A549 (cell line): ENCODE measurements around the gene FAM9C. TPM values are rescaled to one million over a fixed set of nuclear protein-coding genes. Genes with fewer than 3 reads are reported as not detected.
A peak's percentile ranks its signal among the peaks of the same experiment; 100 is the strongest.

Experiments used
- ATAC-seq, 2 experiments: fragments of 200-7000 bp in 1 of 2; fragments of >200 bp in 1 of 2; cut with Nextera tagmentation in 1 of 2; cut with Tn5 transposase in 1 of 2; 3 replicates each; pipeline versions ENCODE4 v1.8.0 to v1.9.1; 2018 to 2020; ENCODE audit warnings: mild to moderate bottlenecking in 1 of 2, moderate library complexity in 1 of 2
- CTCF ChIA-PET: fragments of 300-600 bp; sonication (Branson Sonifier 250); formaldehyde crosslinking; extraction: SDS; loops from one replicate; lab custom pipeline; 2021; ENCODE audit warnings: antibody characterized with exemption, inconsistent platforms; lab: Yijun Ruan, JAX
- POLR2A ChIA-PET: fragments of 350-600 bp; formaldehyde crosslinking; extraction: SDS; loops from one replicate; lab custom pipeline; 2021; ENCODE audit warnings: antibody characterized with exemption, inconsistent platforms; lab: Yijun Ruan, JAX
- DNase-seq, 2 experiments: peaks; one replicate each; pipeline versions ENCODE4 v3.0.0 to v3.0.0-alpha.2; 2011 to 2016; ENCODE audit warnings: low read depth in 1 of 2, low spot score in 1 of 2
- FAIRE-seq: peaks from 2 replicates; lab custom pipeline; 2011; peaks lifted over from hg19 to GRCh38; lab: Jason Lieb, UNC
- H3K27ac ChIP-seq, 2 experiments: fragments of >200 bp; sonication (Bioruptor Twin); formaldehyde crosslinking; 3 replicates each; pipeline ENCODE4 v1.5.1; 2016 to 2017
- H3K4me1 ChIP-seq: fragments of >200 bp; sonication (Bioruptor Twin); formaldehyde crosslinking; 3 replicates; pipeline ENCODE4 v1.6.1; 2016
- H3K4me2 ChIP-seq: fragments of >200 bp; sonication (Bioruptor Twin); formaldehyde crosslinking; 3 replicates; pipeline ENCODE4 v1.6.1; 2016
- H3K4me3 ChIP-seq: fragments of >200 bp; sonication (Bioruptor Twin); formaldehyde crosslinking; 3 replicates; pipeline ENCODE4 v1.5.1; 2016
- H3K9me3 ChIP-seq: fragments of >200 bp; sonication (Bioruptor Twin); formaldehyde crosslinking; 3 replicates; pipeline ENCODE4 v1.6.1; 2016
- CEBPB ChIP-seq, 2 experiments: fragments of >200 bp in 1 of 2; sonication (Bioruptor Twin) in 1 of 2; formaldehyde crosslinking in 1 of 2; IDR thresholded peaks; 2 replicates each; pipeline ENCODE4 v1.6.1; 2012 to 2016
- EHF ChIP-seq: fragments of 250-450 bp; sonication (Bioruptor Pico); IDR thresholded peaks from 2 replicates; pipeline ENCODE4 v1.5.0; 2020; ENCODE audit warnings: mild to moderate bottlenecking
- FOSB ChIP-seq: fragments of 250-450 bp; sonication (Bioruptor Pico); IDR thresholded peaks from 2 replicates; pipeline ENCODE4 v1.5.0; 2020; ENCODE audit warnings: mild to moderate bottlenecking, moderate library complexity
- HOXB5 ChIP-seq: fragments of 250-450 bp; sonication (Bioruptor Pico); IDR thresholded peaks from 2 replicates; pipeline ENCODE4 v1.5.0; 2020; ENCODE audit warnings: mild to moderate bottlenecking, moderate library complexity
- JUN ChIP-seq, 2 experiments: fragments of >200 bp; sonication (Bioruptor Twin); formaldehyde crosslinking; IDR thresholded peaks; 2 replicates in 1 of 2; 3 replicates in 1 of 2; pipeline ENCODE4 v1.6.1; 2016 to 2017
- KDM1A ChIP-seq: fragments of 200-600 bp; sonication (generic); IDR thresholded peaks from 2 replicates; pipeline ENCODE4 v1.6.1; 2016; ENCODE audit warnings: low read depth, mild to moderate bottlenecking
- MAFK ChIP-seq: fragments of 450-650 bp; IDR thresholded peaks from 2 replicates; pipeline ENCODE4 v1.6.1; 2014; ENCODE audit not compliant: partially characterized antibody
- NPAS2 ChIP-seq: fragments of 250-450 bp; sonication (Bioruptor Pico); IDR thresholded peaks from 2 replicates; pipeline ENCODE4 v1.8.0; 2022; ENCODE audit warnings: mild to moderate bottlenecking, moderate library complexity, borderline replicate concordance
- NR3C1 ChIP-seq: fragments of >200 bp; sonication (Bioruptor Twin); formaldehyde crosslinking; IDR thresholded peaks from 3 replicates; pipeline ENCODE4 v1.6.1; 2017
- POLR2A ChIP-seq: IDR thresholded peaks from 2 replicates; pipeline ENCODE4 v1.6.1; 2012; ENCODE audit warnings: mild to moderate bottlenecking, low read length
- RAD21 ChIP-seq, 2 experiments: fragments of >200 bp in 1 of 2; sonication (Bioruptor Twin) in 1 of 2; formaldehyde crosslinking in 1 of 2; IDR thresholded peaks in 1 of 2; conservative IDR thresholded peaks in 1 of 2; 2 replicates in 1 of 2; 3 replicates in 1 of 2; pipeline ENCODE4 v1.6.1; 2012 to 2018; ENCODE audit warnings: inconsistent platforms in 1 of 2
- RARB ChIP-seq: fragments of 250-450 bp; sonication (Bioruptor Pico); IDR thresholded peaks from 2 replicates; pipeline ENCODE4 v1.8.0; 2021; ENCODE audit warnings: mild to moderate bottlenecking, moderate library complexity
- RCOR1 ChIP-seq: fragments of 150-350 bp; IDR thresholded peaks from 2 replicates; pipeline ENCODE4 v1.6.1; 2014; ENCODE audit warnings: antibody characterized with exemption, low read length, low read depth
- TP53 ChIP-seq: fragments of 250-450 bp; sonication (Bioruptor Pico); IDR thresholded peaks from 2 replicates; pipeline ENCODE4 v1.5.0; 2021; ENCODE audit warnings: mild to moderate bottlenecking, moderate library complexity
- ZFP36 ChIP-seq: fragments of 450-650 bp; IDR thresholded peaks from 2 replicates; pipeline ENCODE4 v1.6.1; 2014; ENCODE audit warnings: borderline replicate concordance; ENCODE audit not compliant: partially characterized antibody
- ZSCAN20 ChIP-seq: fragments of 250-450 bp; sonication (Bioruptor Pico); IDR thresholded peaks from 2 replicates; pipeline ENCODE4 v1.8.0; 2022; ENCODE audit warnings: mild to moderate bottlenecking, moderate library complexity
- WGBS: methylation state at CpG from one replicate; pipeline ENCODE4 v1.1.6; 2017; ENCODE audit errors: missing lambda C conversion rate; 5-methylcytosine and 5-hydroxymethylcytosine counted together
- polyA plus RNA-seq, 4 experiments: library from polyadenylated mRNA; depleted of rRNA in 3 of 4; stranded (reverse); fragments of >200 nt; fragmentation: RNase III in 1 of 4; extraction: RNeasy Plus Mini Kit Qiagen cat#74134 plus additional on column Dnase treatment in 1 of 4; gene quantifications; 2 replicates in 3 of 4; 3 replicates in 1 of 4; pipeline ENCODE4 v1.2.3, GENCODE V29; 2011 to 2017
- TF ChIP-seq, protein P1 (sequence below): fragments of 200-600 bp; sonication (generic); IDR thresholded peaks from 2 replicates; pipeline ENCODE4 v1.6.1; 2016; ENCODE audit warnings: antibody characterized with exemption, mild to moderate bottlenecking, moderate library complexity

The FAM9C gene
- polyA plus RNA-seq, 2 of the 4 experiments (the other 2 are of a cell fraction), result 0.03 TPM; not detected in 1

DNA sequence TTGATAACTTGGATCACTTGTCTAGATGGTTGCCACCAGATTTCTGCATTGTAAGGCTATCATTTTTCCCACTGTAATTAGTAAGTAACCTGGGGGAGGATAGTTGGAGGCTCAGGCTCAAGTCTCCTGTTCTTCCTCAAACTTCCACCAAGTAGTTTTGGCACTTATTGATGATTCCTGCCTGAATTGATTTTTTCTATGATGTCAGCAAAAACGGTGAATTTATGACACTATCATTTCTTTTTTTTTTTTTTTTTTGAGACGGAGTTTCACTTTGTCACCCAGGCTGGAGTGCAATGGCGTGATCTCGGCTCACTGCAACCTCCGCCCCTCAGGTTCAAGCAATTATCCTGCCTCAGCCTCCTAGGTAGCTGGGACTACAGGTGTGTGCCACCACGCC is 57.1 kb downstream of the FAM9C start:
- TF ChIP-seq KDM1A (no peak), MAFK (peak; percentile 77)
- Histone ChIP-seq H3K4me3 (no peak overlapping the region), H3K4me2 (no peak overlapping the region), H3K27ac (peak overlapping the region; percentile 86 to 97), H3K4me1 (peaks cover 48% of the 10 kb centered on the region), H3K9me3 (peaks cover 5% of the 10 kb centered on the region; the same call in 1 of the 3 replicates)
- ATAC-seq (no peak), FAIRE-seq (no peak), DNase-seq (no peak)
- 86% methylated on average over 6 of the region's 6 CpGs for WGBS
- POLR2A ChIA-PET, result no interaction called here
- CTCF ChIA-PET, result interaction anchor here (1.1 to 1.6 kb wide), 2 partner anchors 40 to 73 kb away, joined by 3 read pairs; no protein-coding TSS in a partner anchor

DNA sequence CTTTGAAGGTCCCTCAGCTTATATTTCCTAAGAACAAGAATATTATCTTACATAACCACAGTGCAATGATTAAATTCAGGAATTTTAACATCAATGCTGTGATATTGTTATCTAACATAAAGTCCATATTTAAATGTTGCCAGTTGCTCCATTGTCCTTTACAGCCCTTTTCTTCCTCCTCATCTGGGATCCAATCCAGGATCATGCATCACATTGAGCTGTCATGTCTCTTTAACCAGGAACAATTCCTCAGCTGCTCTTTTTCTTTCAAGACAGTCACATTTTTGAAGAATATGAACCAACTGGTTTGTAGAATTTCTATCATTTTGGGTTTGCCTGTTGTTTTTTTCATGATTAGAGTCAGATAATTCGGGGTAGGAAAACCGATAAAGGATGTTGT is 57.5 kb downstream of the FAM9C start:
- Histone ChIP-seq H3K27ac (peak overlapping the region; percentile 86 to 97), H3K9me3 (peaks cover 5% of the 10 kb centered on the region; the same call in 1 of the 3 replicates), H3K4me3 (no peak overlapping the region), H3K4me2 (no peak overlapping the region), H3K4me1 (peaks cover 48% of the 10 kb centered on the region)
- no peak for ATAC-seq
- no peak for TF ChIP-seq RAD21 (conservative IDR thresholded peaks at IDR 0.05 in 1 of 2, IDR thresholded peaks at IDR 0.05 in 1 of 2)
- TF ChIP-seq POLR2A, result no peak
- no peak for TF ChIP-seq NPAS2 (CRISPR knock-in tag)
- TF ChIP-seq CEBPB (IDR thresholded peaks at IDR 0.05), result no peak
- TF ChIP-seq RCOR1, result no peak
- TF ChIP-seq TP53 (CRISPR knock-in tag), result no peak
- TF ChIP-seq HOXB5 (CRISPR knock-in tag), result no peak
- TF ChIP-seq JUN (IDR thresholded peaks at IDR 0.05), result no peak
- no peak for TF ChIP-seq NR3C1
- no peak for TF ChIP-seq ZFP36
- no peak for TF ChIP-seq RARB (CRISPR knock-in tag)
- TF ChIP-seq ZSCAN20, result no peak
- no peak for TF ChIP-seq EHF (CRISPR knock-in tag)
- no peak for TF ChIP-seq FOSB (CRISPR knock-in tag)
- FAIRE-seq, result peak; percentile 86
- POLR2A ChIA-PET, result interaction anchor here (1.4 kb wide), 1 partner anchor 9 kb away, joined by 3 read pairs; no protein-coding TSS in a partner anchor
- DNase-seq, result no peak
- 89% methylated on average over 2 of the region's 2 CpGs for WGBS
- CTCF ChIA-PET, result interaction anchor here (1.1 to 1.6 kb wide), 2 partner anchors 40 to 73 kb away, joined by 3 read pairs; no protein-coding TSS in a partner anchor

DNA sequence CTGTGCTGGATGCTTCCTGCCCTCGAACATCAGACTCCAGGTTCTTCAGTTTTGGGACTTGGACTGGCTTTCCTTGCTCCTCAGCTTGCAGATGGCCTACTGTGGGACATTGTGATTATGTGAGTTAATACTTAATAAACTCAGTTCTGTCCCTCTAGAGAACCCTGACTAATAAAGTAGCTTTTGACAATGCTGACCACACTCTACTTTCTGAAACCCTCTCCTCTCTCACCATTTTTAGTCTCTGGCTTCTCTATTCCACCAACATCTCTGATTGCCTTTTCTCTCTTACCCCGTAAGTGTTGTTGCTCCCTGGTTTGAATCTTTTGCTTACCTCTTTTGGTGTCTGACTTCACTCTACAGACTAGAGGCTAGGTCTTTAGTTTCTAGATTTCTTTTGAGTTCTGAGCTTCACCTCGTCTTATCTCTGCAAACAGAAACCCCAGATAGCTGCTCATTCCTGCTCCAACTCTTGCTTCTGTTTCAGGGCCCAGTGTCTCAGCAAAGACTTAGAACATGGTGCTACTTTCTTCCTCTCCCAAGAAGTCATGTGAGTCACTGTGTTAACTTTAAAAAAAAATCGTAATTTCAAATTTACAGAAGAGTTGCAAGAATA is 58.1 kb downstream of the FAM9C start:
- H3K4me1 ChIP-seq, result peaks cover 48% of the 10 kb centered on the region
- 89% methylated on average over 4 of the region's 4 CpGs for WGBS
- ChIA-PET CTCF (interaction anchor here (0.6 to 1.6 kb wide), 5 partner anchors 11 to 502 kb away, joined by 3 to 9 read pairs (median 3); no protein-coding TSS in a partner anchor), POLR2A (interaction anchor here (1.4 kb wide), 1 partner anchor 8 kb away, joined by 3 read pairs; no protein-coding TSS in a partner anchor)
- H3K4me3 ChIP-seq, result no peak overlapping the region
- no peak overlapping the region for H3K4me2 ChIP-seq
- FAIRE-seq (no peak), DNase-seq (no peak), ATAC-seq (no peak)
- TF ChIP-seq, protein P1, sequence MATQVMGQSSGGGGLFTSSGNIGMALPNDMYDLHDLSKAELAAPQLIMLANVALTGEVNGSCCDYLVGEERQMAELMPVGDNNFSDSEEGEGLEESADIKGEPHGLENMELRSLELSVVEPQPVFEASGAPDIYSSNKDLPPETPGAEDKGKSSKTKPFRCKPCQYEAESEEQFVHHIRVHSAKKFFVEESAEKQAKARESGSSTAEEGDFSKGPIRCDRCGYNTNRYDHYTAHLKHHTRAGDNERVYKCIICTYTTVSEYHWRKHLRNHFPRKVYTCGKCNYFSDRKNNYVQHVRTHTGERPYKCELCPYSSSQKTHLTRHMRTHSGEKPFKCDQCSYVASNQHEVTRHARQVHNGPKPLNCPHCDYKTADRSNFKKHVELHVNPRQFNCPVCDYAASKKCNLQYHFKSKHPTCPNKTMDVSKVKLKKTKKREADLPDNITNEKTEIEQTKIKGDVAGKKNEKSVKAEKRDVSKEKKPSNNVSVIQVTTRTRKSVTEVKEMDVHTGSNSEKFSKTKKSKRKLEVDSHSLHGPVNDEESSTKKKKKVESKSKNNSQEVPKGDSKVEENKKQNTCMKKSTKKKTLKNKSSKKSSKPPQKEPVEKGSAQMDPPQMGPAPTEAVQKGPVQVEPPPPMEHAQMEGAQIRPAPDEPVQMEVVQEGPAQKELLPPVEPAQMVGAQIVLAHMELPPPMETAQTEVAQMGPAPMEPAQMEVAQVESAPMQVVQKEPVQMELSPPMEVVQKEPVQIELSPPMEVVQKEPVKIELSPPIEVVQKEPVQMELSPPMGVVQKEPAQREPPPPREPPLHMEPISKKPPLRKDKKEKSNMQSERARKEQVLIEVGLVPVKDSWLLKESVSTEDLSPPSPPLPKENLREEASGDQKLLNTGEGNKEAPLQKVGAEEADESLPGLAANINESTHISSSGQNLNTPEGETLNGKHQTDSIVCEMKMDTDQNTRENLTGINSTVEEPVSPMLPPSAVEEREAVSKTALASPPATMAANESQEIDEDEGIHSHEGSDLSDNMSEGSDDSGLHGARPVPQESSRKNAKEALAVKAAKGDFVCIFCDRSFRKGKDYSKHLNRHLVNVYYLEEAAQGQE, result no peak
- no peak for TF ChIP-seq RCOR1
- H3K27ac ChIP-seq, result peak overlapping the region; percentile 86 to 97
- peaks cover 5% of the 10 kb centered on the region; the same call in 1 of the 3 replicates for H3K9me3 ChIP-seq

Other genes starting within 250 kb of the FAM9C start
- not detected in 2 replicates for gene TLR7, start 177.5 kb downstream of the FAM9C start, polyA plus RNA-seq (2011; rRNA removed)
- not detected in 3 replicates for gene TLR7, start 177.5 kb downstream of the FAM9C start, polyA plus RNA-seq (2017; fragmentation: RNase III; extraction: RNeasy Plus Mini Kit Qiagen cat#74134 plus additional on column Dnase treatment)
- gene TLR8, start 138.0 kb downstream of the FAM9C start, polyA plus RNA-seq (2011; rRNA removed), result not detected in 2 replicates
- gene TLR8, start 138.0 kb downstream of the FAM9C start, polyA plus RNA-seq (2017; fragmentation: RNase III; extraction: RNeasy Plus Mini Kit Qiagen cat#74134 plus additional on column Dnase treatment), result not detected in 3 replicates
- 3,130 and 3,742 TPM in 2 replicates for gene TMSB4X, start 69.5 kb downstream of the FAM9C start, polyA plus RNA-seq (2011; rRNA removed)
- 6,622 to 7,955 TPM (median 7,447 TPM) in 3 replicates for gene TMSB4X, start 69.5 kb downstream of the FAM9C start, polyA plus RNA-seq (2017; fragmentation: RNase III; extraction: RNeasy Plus Mini Kit Qiagen cat#74134 plus additional on column Dnase treatment)